Head of caudate nucleus (tissue), 42 donors: Measurements from ENCODE around the gene TSACC.
"Not testable (repeated sequence)": the region's sequence is repeated elsewhere in the genome, so short reads cannot be mapped to it uniquely, and the experiment has no call there.

ENCODE experiments used
- DNase-seq, 42 donors: peaks; one replicate each; pipeline versions ENCODE4 v3.0.0 to v3.0.0-alpha.2; 2020 to 2021; ENCODE audit warnings: mixed read lengths in 7 of 42
- intact Hi-C: fragments of 100-400 bp; cut with DNase I; formaldehyde crosslinking; loops from one replicate; pipeline ENCODE4 v1.15.0; 2022

The TSACC gene

DNA sequence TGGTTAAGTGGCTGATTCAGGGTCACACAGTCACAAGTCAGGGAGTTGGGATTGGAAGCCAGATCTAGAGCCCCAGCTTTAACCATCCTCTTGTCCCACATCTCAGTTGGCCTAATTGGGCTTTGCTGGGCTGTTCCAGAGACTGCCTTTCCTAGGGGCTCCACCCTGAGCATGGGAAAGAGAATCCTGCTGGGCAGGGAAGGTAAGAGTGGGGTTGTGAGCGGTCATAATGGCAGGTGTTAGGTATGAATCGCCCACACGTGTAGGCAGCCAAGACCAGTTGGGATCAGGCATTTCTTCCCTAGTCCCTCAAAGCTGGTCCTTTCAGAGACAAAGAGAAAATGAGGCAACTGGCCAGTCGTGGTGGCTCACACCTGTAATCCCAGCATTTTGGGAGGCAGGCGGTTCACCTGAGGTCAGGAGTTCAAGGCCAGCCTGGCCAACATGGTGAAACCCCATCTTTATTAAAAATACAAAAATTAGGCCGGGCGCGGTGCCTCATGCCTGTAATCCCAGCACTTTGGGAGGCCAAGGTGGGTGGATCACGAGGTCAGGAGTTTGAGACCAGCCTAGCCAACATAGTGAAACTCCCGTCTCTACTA lies 31.5 kb downstream of the TSACC start:
- intact Hi-C loops: not testable (repeated sequence)

GRCh38 chr1:156371553-156372264 lies 33.4 kb downstream of the TSACC start:
- intact Hi-C loops: no loop called here
- peak in 10 of 42 donors; percentile 31 to 71 (median 56) for DNase-seq

More for the DNA sequence above, 31.5 kb downstream of the TSACC start:
- not testable (repeated sequence) for DNase-seq

DNA sequence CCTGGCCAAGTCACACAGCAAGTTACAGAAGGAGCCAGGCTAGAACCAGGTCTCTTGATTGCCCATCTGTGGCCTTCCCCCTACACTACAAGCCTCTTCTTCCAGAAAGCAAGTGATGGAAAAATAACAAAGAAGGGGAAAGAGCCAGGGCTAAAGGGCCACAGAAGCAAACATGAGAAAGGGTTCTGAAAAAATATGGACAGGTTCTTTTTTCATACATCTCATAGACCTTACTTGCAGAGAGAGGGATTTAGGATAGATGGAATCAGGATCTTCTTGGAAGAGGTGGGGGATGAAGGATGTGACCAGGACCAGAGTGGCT lies 33.9 kb downstream of the TSACC start:
- no peak for DNase-seq
- intact Hi-C loops: no loop called here

DNA sequence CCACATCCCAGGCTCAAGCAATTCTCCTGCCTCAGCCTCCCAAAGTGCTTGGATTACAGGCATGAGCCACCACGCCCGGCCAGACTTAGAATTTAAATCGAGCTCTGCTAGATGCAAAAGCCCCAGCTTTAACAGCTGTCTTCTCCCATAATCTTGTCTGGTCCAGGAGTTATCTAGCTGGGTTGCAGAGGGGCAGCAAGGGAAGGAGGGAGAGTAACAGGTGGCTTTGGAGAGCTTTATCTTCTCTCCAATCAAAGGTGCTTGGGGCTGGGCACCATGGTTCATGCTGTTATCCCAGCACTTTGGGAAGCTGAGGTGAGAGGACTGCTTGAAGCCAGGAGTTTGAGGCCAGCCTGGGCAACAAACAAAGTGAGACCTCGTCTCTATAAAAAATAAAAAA lies 34.5 kb downstream of the TSACC start:
- intact Hi-C loops: no loop called here
- peak in 1 of 42 donors; percentile 2 for DNase-seq

DNA sequence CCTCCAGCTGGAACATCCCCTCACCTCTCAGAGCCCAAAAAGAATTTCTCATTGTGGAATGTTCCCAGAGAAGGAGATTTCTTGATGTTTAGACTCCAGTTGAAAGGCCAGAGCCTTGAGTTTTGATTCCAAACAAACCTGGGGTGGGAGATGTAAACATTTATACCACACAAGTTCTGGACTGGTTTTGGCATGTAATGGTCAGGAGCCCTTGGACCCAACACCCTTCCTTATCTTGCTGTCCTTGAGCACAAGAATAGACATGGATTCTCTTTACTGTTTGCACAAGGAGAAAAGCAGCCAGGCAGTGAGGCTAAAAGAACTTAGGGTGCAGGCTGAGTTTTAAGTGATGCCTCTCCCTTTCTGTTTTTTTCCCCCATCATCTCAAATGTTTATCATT lies 35.2 kb downstream of the TSACC start:
- intact Hi-C loops: no loop called here
- DNase-seq: no peak

GRCh38 chr1:156376146-156376545 lies 37.8 kb downstream of the TSACC start:
- intact Hi-C loops: no loop called here
- no peak for DNase-seq

DNA sequence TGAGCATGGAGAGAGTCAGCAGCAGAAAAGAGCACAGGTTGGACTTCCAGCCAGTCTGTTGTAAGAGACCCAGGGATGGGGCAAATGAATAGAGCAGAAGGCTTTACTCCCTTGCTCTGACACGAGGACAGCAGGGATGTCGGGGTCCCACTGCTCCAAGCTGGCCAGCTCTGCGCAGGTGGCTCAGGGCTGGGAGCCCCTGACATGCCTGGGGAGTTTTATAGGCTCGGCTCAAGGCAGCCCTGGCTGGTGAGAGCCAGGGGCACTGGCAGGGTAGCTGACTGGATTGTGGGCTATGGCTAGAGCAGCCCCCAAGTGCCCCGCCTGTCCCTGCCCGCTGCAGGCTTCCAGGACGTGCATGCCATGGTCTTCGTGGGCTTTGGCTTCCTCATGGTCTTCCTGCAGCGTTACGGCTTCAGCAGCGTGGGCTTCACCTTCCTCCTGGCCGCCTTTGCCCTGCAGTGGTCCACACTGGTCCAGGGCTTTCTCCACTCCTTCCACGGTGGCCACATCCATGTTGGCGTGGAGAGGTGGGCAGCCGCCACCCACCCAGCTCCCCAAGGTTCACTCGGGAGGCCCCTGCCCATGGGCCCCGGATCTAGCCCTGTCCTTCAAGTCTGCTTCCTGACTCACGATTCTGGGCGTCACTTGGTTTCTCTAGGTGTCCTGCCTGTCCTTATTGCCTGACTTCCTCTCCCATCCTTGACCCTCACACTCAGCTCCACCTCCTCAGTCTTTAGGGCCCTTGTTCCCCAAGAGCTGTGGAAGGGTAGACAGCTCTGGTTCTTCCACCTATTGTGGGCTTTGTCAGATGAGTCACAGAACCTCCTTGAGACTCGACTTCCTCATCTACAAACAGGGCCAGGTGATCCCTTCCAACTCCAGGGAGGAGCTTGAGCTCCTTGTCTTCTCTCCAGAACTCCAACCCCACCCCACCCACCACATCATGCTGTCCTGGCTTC lies 38.9 kb downstream of the TSACC start:
- no peak for DNase-seq
- intact Hi-C loops: no loop called here

- intact Hi-C loops: no loop called here
- DNase-seq: no peak
Measured at GRCh38 chr1:156378557-156378956, 40.2 kb downstream of the TSACC start.

GRCh38 chr1:156379420-156380165 lies 41.3 kb downstream of the TSACC start:
- intact Hi-C loops: loop anchor here (10.0 kb wide), 1 partner anchor 225 kb away; the partner anchor contains the start of gene GPATCH4
- DNase-seq: peak in 7 of 42 donors; percentile 10 to 70 (median 46)

GRCh38 chr1:156382561-156382960 lies 44.2 kb downstream of the TSACC start:
- no peak for DNase-seq

GRCh38 chr1:156383023-156383422 lies 44.7 kb downstream of the TSACC start:
- intact Hi-C loops: loop anchor here (10.0 kb wide), 1 partner anchor 222 kb away; the partner anchor contains the start of gene GPATCH4
- peak; percentile 70 to 94 (median 85) for DNase-seq

More at GRCh38 chr1:156382561-156382960, 44.2 kb downstream of the TSACC start:
- intact Hi-C loops: loop anchor here (10.0 kb wide), 1 partner anchor 222 kb away; the partner anchor contains the start of gene GPATCH4

- intact Hi-C loops: loop anchor here (2.0 to 10.0 kb wide), 2 partner anchors 61 to 221 kb away; partner anchors contain the start of gene GPATCH4
- no peak for DNase-seq
Measured at GRCh38 chr1:156384007-156384406, 45.7 kb downstream of the TSACC start.

GRCh38 chr1:156384658-156385057 lies 46.3 kb downstream of the TSACC start:
- intact Hi-C loops: loop anchor here (2.0 to 10.0 kb wide), 2 partner anchors 60 to 220 kb away; partner anchors contain the start of gene GPATCH4

DNA sequence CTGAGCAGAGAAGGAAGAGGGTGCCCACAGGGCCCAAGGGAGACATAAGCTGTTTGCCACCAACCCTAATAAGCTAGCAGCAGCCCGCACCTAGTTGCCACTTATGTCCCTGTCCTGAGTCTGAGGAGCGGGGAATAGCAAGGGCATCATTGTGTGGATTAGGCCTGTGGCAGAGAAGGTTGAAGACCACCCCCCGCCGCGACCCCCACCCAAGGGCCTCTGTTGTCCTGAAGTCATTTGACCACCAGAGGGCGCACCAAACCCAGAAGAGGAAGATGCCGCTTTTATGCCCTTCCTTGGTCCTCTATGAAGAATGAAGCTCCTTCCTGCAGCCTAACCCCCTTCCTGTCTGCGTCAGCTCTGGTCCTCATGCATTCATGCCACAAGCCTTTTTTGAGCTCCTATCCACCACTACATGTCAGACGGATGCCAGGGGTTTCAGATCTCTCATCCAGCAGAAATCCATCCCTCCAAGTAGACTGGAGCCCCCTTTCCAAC lies 47.3 kb downstream of the TSACC start:
- DNase-seq: peak in 41 of 42 donors; percentile 73 to 96 (median 84)
- intact Hi-C loops: loop anchor here (2.0 to 10.0 kb wide), 2 partner anchors 59 to 219 kb away; partner anchors contain the start of gene GPATCH4

More at GRCh38 chr1:156384658-156385057, 46.3 kb downstream of the TSACC start:
- DNase-seq: no peak

- intact Hi-C loops: loop anchor here (10.0 kb wide), 1 partner anchor 218 kb away; the partner anchor contains the start of gene GPATCH4
- DNase-seq: no peak
Measured at GRCh38 chr1:156386134-156386901, 48.0 kb downstream of the TSACC start.

DNA sequence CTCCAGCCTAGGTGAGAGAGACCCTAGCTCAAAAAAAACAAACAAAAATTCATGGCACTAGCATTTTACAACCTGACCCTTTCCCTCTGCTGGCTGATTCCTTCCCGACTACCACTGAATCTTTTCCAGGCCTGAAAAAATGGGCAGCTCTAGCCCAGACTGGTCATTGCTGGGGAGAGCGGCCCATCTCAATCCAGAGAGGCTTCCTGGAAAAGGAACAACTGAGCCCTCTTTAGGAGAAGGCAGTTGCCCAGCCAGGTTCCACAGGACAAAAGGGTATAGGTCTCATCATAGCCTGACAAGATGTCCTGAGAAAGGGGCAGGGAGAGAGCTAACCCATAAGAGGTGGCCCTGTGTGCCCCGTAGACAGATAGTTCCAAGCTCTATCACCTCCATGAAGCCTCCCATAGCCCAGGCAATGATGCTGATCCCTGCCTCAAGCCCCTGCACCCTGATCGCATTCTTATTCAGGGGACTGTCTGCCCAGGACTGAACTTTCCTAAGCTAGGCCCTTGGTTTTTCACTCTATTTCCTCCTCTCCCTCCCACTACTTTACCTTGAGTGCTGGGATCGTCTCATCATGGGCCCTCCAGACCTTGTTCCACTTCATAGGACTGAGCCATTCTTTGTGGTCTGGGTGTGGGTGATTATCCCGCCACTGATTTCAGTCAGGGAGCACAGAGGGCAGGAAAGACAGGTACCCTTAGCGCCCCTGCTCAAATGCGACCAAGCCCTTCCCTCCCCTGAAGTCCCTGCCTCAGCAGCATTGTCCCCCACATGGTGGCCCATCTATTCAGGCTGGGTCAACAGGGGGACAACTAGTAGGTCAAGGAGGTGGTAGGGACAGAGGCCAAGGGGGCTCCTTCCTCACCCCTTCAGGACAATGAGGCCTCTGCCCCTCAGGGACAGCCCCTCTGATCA lies 48.9 kb downstream of the TSACC start:
- no peak for DNase-seq
- intact Hi-C loops: loop anchor here (10.0 kb wide), 1 partner anchor 218 kb away; the partner anchor contains the start of gene GPATCH4
